Activated naive CD4-positive, alpha-beta T cell treated with anti-CD3 and anti-CD28 coated beads, Interleukin-2, amount 50 U/mL, for 72 hours (primary cell): ENCODE results near the gene FRAT1. TPM values are rescaled to one million over a fixed set of nuclear protein-coding genes. Genes with fewer than 3 reads are reported as not detected.
"Not testable (repeated sequence)": the region's sequence is repeated elsewhere in the genome, so short reads cannot be mapped to it uniquely, and the experiment has no call there.

ENCODE experiments used
- ATAC-seq, 2 donors: fragments of 150-1000 bp; cut with Tn5 transposase; 2 replicates each; pipeline ENCODE4 v1.10.0; 2021; ENCODE audit warnings: mild to moderate bottlenecking in 2 of 2, moderate library complexity in 2 of 2
- DNase-seq, 2 donors: peaks; one replicate each; pipeline ENCODE4 v3.0.0; 2021 to 2022; ENCODE audit warnings: low spot score in 2 of 2
- H3K27ac Mint-ChIP-seq, 2 donors: one replicate each; pipeline ENCODE4 v1.8.0; 2022; ENCODE audit warnings: mild to moderate bottlenecking in 2 of 2, mixed read lengths in 2 of 2
- H3K36me3 Mint-ChIP-seq, 2 donors: one replicate each; pipeline ENCODE4 v1.8.0; 2022; ENCODE audit warnings: mixed read lengths in 2 of 2
- H3K9me3 Mint-ChIP-seq, 2 donors: one replicate each; pipeline ENCODE4 v1.8.0; 2022; ENCODE audit warnings: mixed read lengths in 2 of 2
- total RNA-seq, 2 donors: library from RNA; stranded (reverse); gene quantifications; one replicate each; pipeline ENCODE4 v1.2.3, GENCODE V29; 2022

The FRAT1 gene
- total RNA-seq, 2 donors from 2014 or later = 2.7 to 4.0 TPM

DNA sequence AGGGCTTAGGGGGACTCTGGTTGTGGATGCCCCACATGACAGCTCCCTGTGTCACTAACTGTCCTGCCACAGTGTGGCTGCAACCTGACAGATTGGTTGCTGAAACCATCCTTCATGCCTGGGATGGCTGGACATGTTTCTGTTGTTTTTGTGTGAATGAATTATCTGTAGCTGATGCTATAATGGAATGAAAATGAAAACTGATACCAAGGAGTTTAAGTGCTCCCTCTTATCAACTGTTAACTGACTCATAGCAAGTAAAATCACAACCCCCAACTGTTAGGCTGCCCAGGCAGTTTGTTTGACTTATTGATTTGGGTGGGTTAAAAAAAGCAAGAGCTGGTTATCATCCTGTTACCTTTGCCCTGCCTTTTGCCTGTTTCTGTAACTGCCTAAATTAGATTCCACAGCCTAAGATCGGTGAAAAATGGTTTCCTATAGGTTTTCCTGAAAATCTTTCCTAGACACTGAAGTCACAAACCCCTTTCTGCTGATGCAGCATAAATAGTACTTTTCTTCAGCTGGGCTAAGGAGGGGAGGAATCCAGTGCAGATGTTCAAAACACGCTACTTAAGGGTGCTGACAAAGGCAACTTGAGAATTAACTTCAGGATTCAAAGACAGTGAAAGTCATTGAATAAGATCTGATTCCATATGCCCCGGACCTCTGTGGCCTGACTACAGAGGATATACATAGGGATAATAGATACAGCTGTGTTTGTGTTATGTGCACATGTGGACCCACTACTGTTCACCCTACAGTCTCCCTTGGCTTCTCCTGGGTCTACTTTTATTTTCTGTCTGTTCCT is 9.8 kb downstream of the FRAT1 start:
- peaks cover 14 to 17% of the 10 kb centered on the region in 2 donors for H3K36me3 Mint-ChIP-seq
- H3K27ac Mint-ChIP-seq = peak overlapping the region; percentile 67 to 75
- no peaks in the 10 kb centered on the region for H3K9me3 Mint-ChIP-seq
- ATAC-seq (peak; percentile 53 to 79), DNase-seq (no peak)

- Mint-ChIP-seq H3K27ac (no peak overlapping the region), H3K36me3 (peaks cover 14 to 17% of the 10 kb centered on the region in 2 donors), H3K9me3 (no peaks in the 10 kb centered on the region)
- ATAC-seq (no peak), DNase-seq (no peak)
Measured at GRCh38 chr10:97329766-97330165, 10.7 kb downstream of the FRAT1 start.

- Mint-ChIP-seq H3K27ac (no peak overlapping the region), H3K9me3 (no peaks in the 10 kb centered on the region), H3K36me3 (peaks cover 14 to 17% of the 10 kb centered on the region in 2 donors)
- DNase-seq (no peak), ATAC-seq (no peak)
Measured at GRCh38 chr10:97331153-97331703, 12.2 kb downstream of the FRAT1 start.

DNA sequence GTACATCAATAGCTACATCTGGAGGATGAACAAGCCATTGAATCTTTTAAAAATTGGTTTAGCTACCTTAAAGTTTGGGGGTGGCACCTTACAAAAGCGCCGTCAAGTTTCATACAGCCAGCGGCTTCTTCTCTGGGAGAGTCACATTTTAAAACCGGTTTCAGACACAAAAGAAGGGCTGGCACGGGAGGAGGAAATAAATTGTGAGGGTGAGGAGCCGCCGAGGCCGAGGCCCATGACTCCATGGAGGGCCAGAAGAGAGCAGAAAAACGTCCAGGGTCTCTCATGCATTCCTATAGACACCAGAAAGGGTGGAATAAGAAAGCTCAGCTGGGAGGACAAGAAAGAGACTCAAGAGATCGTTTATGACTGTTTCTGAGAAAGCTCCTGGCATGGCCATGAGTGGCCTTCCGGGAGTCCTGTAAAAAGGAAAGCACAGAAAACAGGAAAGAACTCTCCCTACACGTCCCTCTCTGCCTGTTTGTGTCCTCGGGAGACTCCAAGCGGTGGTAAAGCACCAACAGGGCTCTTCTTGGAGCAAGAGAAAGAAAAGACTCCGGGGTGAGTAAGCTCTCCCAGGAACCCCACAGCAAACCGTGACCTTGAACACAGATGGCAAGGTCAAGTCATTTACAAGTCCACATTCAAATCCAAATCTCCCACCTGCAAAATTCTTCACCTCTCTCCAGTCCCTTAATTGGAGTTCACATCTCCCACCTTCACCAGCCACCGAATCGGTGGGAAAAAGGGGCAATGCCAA is 13.7 kb downstream of the FRAT1 start:
- Mint-ChIP-seq H3K9me3 (no peaks in the 10 kb centered on the region), H3K36me3 (peaks cover 14 to 17% of the 10 kb centered on the region in 2 donors), H3K27ac (peak overlapping the region; percentile 84 to 93)
- peak in 1 of 2 donors; percentile 18 for DNase-seq
- no peak for ATAC-seq

- Mint-ChIP-seq H3K9me3 (no peaks in the 10 kb centered on the region), H3K36me3 (peaks cover 14 to 17% of the 10 kb centered on the region in 2 donors), H3K27ac (peak overlapping the region; percentile 84 to 89)
- ATAC-seq = no peak
- DNase-seq = no peak
Measured at GRCh38 chr10:97333351-97333600, 14.2 kb downstream of the FRAT1 start.

GRCh38 chr10:97333601-97334369 is 14.7 kb downstream of the FRAT1 start:
- Mint-ChIP-seq H3K27ac (peak overlapping the region; percentile 84 to 89), H3K36me3 (peaks cover 14 to 17% of the 10 kb centered on the region in 2 donors), H3K9me3 (no peaks in the 10 kb centered on the region)
- ATAC-seq (peak; percentile 48 to 63), DNase-seq (peak; percentile 48 to 75)

DNA sequence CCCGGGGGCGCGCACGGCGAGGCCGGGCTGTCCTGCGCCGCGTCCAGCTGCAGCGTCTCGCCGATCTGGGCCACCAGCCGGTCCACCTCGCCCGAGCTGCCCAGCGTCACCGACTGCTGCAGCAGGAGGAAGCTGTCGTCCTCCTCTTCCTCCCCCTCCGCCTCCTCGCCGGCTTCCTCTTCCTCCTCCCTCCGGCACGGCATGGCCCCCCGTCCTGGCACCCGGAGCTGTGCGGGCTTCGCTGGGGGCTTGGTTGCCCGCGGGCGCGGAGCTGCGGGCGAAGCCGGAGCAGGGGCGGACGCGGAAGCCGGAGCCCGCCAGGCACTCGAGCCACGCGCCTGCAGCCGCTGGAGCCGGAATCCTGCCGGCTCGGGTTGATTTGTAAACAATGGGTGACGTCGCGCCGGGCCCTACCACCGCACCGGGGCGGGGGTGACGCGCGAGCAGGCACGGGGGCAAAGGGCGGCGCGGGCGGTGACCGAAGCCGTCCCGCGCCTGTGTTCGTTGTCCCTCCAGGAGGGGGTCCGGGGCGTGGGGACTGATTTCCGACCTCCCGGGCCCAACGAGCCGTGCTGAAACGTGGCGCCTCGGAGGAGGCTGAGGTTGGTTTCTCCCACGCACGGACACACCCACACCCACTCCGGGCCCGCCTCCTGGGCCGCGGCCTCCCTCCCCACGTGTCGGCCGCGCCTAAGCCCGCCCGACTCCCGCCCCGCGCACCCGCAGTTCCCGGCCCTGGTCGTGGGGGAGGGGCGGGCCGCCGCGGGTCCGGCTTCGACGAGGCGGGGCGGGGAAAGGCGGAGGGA is 15.5 kb downstream of the FRAT1 start, which contains the start of gene FRAT2:
Gene FRAT2, minus strand, starts transcription at position 360 of the 806 bp plus-strand sequence. Its CDS starts 157 bp downstream, at position 203.
- Mint-ChIP-seq H3K27ac (peak within 1 kb of the TSS; percentile 84 to 89), H3K9me3 (no peaks in the 10 kb centered on the region), H3K36me3 (peaks cover 14 to 17% of the 10 kb centered on the region in 2 donors)
- peak; percentile 83 to 88 for ATAC-seq
- DNase-seq = peak; percentile 87 to 91

- peaks cover 14 to 17% of the 10 kb centered on the region in 2 donors for H3K36me3 Mint-ChIP-seq
- no peak for ATAC-seq
- no peaks in the 10 kb centered on the region for H3K9me3 Mint-ChIP-seq
- DNase-seq = no peak
- H3K27ac Mint-ChIP-seq = peak overlapping the region in 1 of 2 donors; percentile 75
Measured at GRCh38 chr10:97335188-97335619, 16.1 kb downstream of the FRAT1 start.

DNA sequence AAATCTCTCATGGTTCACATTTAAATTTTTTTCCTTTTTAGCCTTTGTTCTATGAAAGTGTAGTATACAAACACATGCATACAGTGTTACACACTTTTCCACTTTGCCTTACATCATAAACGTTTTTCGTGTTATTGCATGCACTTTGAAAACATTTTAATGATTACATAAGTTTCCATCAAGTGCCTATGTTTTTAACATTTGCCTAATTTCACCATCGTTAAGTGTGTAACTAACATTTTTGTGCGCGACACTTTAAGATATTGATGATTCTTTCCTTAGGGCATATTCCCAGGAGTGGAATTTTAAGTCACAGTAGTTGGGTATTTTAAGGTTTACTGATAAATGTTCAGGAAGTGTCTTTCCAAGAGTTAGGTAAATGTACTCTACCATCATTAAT is 16.9 kb downstream of the FRAT1 start:
- H3K36me3 Mint-ChIP-seq = peaks cover 14 to 17% of the 10 kb centered on the region in 2 donors
- no peaks in the 10 kb centered on the region for H3K9me3 Mint-ChIP-seq
- DNase-seq (no peak), ATAC-seq (no peak)
- no peak overlapping the region for H3K27ac Mint-ChIP-seq

DNA sequence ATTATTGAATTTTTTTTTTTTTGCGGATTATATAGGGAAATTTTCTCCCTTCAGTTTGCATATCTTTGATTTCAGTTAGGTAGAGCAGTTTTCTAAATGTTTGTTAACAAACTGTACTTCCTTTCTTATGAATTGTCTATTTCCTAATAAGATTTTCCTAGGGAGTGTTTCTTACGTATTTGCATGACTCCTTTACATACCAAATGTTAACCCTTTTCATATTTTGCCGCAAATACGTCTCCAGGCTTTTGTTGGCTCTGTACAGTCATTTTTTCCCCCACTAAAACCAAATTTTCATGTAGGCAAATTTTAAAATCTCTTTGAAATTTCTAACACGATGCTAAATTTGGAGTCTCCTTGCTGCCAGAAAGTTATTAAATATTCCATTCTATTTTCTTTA is 17.4 kb downstream of the FRAT1 start:
- Mint-ChIP-seq H3K36me3 (peaks cover 9 to 17% of the 10 kb centered on the region in 2 donors), H3K9me3 (no peaks in the 10 kb centered on the region), H3K27ac (no peak overlapping the region)
- DNase-seq (no peak), ATAC-seq (no peak)

DNA sequence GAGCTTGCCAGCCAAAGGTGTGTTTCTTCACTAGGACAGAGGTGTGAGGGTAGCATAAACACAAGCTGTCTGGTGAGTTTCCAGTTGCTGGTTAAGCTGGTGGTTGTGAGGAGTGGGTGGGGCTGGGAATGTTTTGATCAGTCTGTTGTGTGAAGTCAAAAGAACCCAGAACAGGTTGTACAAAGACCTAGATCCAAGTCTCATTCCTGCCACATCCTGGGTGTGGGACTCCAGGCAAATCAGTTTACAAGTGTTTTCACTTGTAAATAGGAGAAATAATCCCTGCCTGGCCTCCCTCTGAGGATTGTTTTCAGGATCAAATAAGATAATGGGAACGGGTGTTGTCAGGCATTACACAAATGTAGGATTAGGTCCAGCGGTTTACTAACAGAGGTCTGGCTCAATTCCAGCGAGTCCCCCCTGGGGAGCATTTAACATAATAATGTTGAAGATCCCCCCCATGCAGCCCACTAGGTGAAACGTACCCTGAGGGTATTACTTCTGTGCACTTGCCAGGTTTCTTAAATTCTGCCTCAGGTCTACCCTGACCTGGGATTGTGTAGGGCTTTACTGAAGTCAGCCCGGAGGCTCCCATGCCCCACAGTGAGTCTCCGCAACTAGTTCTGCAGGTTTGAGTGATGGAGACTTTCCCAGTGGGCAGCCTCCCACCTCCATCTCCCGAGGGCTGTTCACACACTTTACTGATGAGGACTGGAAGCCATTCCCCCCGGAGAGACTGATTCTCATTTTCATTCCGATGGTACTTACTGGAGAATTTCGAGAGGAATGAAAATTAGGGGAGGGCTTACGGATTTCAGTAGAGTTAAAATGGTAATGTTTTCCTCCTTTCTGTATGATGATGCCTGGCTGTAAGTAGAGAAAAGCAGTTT is 18.1 kb downstream of the FRAT1 start:
- DNase-seq (no peak), ATAC-seq (no peak)
- Mint-ChIP-seq H3K9me3 (no peaks in the 10 kb centered on the region), H3K36me3 (peaks cover 8 to 15% of the 10 kb centered on the region in 2 donors), H3K27ac (no peak overlapping the region)

- Mint-ChIP-seq H3K9me3 (no peaks in the 10 kb centered on the region), H3K27ac (no peak overlapping the region), H3K36me3 (peaks cover 6 to 7% of the 10 kb centered on the region in 2 donors)
- DNase-seq = no peak
- no peak for ATAC-seq
Measured at GRCh38 chr10:97338041-97338440, 19.0 kb downstream of the FRAT1 start.

DNA sequence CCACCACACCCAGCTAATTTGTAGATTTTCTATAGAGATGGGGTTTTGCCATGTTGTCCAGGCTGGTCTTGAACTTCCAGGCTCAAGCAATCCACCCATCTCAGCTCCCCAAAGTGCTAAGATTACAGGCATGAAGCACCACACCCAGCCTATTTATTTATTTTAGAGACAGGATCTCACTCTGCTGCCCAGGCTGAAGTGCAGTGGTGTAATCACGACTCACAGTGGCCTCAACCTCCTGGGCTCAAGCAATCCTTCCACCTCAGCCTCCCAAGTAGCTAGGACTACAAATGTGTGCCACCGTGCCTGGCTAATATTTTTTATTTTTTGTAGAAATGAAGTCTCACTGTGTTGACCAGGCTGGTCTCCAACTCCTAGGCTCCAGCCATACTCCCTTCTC is 22.3 kb downstream of the FRAT1 start:
- Mint-ChIP-seq H3K27ac (peak overlapping the region in 1 of 2 donors; percentile 20), H3K36me3 (no peaks in the 10 kb centered on the region), H3K9me3 (no peaks in the 10 kb centered on the region)
- no peak for ATAC-seq
- no peak for DNase-seq

- H3K9me3 Mint-ChIP-seq, H3K27ac Mint-ChIP-seq, H3K36me3 Mint-ChIP-seq, DNase-seq, ATAC-seq: not testable (repeated sequence)
Measured at GRCh38 chr10:97343664-97344063, 24.6 kb downstream of the FRAT1 start.

DNA sequence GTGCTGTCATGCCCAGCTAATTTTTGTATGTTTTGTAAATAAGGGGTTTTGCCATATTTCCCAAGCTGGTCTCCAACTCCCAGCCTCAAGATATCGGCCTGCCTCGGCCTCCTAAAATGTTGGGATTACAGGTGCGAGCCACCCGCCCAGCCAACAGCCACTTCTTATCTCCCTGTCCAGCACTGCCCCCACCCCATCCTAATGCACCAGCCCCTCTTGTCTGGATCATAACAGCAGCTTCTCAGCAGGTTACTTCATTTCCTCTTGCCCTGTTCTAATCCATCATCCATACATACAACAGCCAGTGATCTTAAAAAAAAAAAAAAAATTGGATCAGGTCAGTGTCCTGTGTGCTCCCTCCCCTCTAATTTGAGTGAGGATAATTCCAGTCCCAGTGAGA is 28.2 kb downstream of the FRAT1 start:
- H3K27ac Mint-ChIP-seq = no peak overlapping the region
- H3K36me3 Mint-ChIP-seq = no peaks in the 10 kb centered on the region
- ATAC-seq (no peak), DNase-seq (no peak)
- no peaks in the 10 kb centered on the region for H3K9me3 Mint-ChIP-seq
